ENCODE results near the gene ZNF585A.
"Not testable (repeated sequence)": the region's sequence is repeated elsewhere in the genome, so short reads cannot be mapped to it uniquely, and the experiment has no call there.

The ZNF585A gene

DNA sequence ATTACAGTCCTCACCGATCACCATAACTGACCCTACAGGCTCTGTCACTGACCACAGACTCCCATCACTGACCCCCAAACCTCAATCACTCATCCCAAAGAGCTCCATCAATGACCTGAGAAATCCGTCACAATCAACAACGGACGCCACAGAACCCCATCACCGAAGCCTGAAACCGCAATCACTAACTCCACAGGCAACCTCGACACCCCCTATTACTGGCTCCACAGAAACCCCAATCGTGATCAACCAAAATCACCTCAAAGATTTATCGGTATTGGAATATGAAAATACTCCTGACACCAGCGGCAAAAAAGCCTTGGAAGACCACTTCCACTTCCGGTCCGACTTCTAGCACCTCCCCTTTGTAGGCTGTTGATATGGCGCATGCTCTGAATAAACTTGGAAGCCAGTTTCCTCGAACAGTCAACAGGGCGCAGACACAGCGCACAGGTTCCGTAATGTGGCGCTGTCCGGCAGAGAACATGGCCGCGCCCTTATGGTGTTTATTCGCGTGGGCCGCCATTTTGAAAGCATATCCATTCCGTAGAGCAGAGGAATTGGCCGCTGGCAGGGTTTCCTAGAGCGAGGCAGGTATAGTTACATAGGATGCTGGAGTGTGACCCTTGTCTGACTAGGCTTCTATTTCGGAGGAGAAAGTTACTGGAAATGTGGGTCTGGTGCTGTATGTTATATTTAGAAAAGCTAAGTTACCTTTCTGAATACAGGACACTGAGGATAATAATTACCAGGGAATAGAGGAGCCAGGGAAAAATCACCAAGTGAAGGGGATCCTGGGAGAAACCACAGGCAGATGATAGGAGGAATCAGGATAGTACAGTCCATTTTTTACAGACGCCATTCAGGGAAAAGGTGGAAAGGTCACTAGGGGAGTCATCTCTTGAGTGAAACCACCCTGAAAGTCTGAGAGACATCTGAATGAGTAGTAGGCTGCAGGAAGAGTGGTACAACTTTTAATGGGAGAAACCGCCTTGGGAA is at the start of gene ZNF585A:
ZNF585A (minus strand) TSS at position 328 of the 999 bp plus-strand sequence. CDS start 2,785 bp downstream, outside the sequence.
- DNase-seq = peak; percentile 85

DNA sequence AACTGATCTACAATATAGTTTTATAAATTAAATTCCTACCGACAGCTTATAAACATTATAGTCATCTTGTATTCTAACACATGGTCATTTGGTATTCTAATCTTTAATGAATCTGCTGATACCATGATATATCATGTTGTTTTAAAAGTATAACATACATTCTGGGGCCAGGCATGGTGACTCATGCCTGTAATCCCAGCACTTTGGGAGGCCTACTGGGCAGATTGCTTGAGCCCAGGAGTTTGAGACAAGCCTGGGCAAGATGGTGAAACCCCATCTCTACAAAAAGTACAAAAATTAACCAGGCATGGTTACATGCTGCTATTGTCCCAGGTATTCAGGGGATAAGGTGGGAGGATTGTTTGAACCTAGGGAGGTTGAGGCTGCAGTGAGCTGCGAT is 48.6 kb upstream of the ZNF585A start:
- no peak for DNase-seq

GRCh38 chr19:37220383-37220782 is 47.9 kb upstream of the ZNF585A start:
- no peak for DNase-seq

GRCh38 chr19:37218592-37218935 is 46.1 kb upstream of the ZNF585A start:
- no peak for DNase-seq

GRCh38 chr19:37217775-37218591 is 45.5 kb upstream of the ZNF585A start, which contains the start of gene ZNF383:
TSS of gene ZNF383 (plus strand) at chr19:37218214. CDS start at chr19:37230454, 12,240 bp downstream.
- peak; percentile 81 for DNase-seq

- no peak for DNase-seq
These were observed 44.9 kb upstream of the ZNF585A start for GRCh38 chr19:37217480-37217774.

DNA sequence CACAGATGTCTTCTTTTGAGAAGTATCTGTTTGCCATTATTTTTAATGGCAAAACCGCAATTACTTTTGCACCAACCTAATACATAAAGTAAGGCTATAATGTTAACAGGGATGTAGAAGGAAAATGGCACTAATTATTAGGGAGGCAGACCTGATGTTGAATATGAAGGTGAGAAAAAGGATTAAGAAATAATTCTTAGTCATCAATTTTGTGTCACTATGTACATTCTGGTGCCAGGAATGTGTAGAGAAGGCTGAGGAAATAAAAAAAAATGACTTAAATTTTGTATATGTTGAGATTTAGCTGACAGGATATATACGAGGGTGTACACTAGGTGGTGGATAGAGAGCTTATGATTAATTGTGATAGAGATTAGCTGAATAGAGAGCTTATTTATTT is 25.3 kb upstream of the ZNF585A start:
- DNase-seq = no peak

- not testable (repeated sequence) for DNase-seq
These were observed 24.6 kb upstream of the ZNF585A start for GRCh38 chr19:37197115-37197514.

GRCh38 chr19:37195248-37195647 is 22.8 kb upstream of the ZNF585A start:
- not testable (repeated sequence) for DNase-seq

DNA sequence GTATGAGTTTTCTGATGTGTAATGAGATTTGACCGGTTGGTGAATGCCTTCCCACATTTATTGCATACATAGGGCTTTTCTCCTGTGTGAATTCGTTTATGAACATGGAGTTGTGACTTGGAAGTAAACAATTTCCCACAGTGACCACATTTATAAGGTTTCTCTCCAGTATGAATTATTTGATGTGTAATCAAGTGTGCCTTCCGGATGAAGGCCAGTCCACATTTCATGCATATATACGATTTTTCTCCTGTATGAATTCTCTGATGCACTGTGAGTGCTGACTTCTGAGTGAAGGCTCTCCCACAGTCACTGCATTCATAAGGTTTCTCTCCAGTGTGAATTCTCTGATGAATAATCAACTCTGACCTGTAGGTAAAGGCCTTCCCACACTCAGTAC is 13.6 kb upstream of the ZNF585A start:
- DNase-seq = not testable (repeated sequence)

GRCh38 chr19:37165635-37166034 is 6.9 kb downstream of the ZNF585A start:
- no peak for DNase-seq

DNA sequence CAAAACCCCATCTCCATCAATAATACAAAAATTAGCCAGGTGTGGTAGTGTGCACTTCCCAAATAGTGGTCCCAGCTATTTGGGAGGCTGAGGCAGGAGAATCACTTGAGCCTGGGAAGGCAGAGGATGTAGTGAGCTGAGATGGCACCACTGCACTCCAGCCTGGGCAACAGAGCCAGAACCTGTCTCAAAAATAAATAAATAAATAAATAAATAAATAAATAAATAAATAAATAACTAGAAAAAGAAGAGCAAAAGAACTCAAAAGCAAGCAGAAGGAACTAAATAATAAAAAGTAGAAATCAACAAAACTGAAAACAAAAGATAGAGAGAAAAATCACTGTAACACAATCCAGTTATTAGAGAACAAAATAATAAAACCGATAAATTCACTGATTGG is 12.3 kb downstream of the ZNF585A start:
- no peak for DNase-seq

- DNase-seq = no peak
These were observed 24.3 kb downstream of the ZNF585A start for GRCh38 chr19:37148214-37148613.

- no peak for DNase-seq
These were observed 36.4 kb downstream of the ZNF585A start for GRCh38 chr19:37136111-37136510.

GRCh38 chr19:37128821-37129177 is 43.7 kb downstream of the ZNF585A start:
- no peak for DNase-seq

DNA sequence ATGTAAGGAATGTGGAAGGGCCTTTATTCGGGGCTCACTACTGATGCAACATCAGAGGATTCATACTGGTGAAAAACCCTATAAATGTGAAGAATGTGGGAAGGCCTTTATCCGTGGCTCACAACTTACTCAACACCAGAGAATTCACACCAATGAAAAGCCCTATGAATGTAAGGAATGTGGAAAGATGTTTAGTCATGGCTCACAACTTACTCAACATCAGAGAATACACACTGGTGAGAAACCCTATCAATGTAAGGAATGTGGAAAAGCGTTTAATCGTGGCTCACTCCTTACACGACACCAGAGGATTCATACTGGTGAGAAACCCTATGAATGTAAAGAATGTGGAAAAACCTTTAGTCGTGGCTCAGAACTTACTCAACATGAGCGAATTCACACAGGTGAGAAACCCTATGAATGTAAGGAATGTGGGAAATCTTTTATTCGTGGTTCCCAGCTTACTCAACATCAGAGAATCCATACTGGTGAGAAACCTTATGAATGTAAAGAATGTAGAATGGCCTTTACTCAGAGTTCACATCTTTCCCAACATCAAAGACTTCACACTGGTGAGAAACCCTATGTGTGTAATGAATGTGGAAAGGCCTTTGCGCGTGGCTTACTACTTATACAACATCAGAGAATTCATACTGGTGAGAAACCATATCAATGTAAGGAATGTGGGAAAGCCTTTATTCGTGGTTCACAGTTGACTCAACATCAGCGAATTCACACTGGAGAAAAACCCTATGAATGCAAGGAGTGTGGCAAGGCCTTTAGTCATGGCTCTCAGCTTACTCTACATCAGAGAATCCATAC is 44.3 kb downstream of the ZNF585A start:
- no peak for DNase-seq

DNA sequence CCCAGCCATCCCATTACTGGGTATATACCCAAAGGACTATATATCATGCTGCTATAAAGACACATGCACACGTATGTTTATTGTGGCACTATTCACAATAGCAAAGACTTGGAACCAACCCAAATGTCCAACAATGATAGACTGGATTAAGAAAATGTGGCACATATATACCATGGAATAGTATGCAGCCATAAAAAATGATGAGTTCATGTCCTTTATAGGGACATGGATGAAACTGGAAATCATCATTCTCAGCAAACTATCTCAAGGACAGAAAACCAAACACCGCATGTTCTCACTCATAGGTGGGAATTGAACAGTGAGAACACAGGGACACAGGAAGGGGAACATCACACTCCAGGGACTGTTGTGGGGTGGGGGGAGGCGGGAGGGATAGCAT is 50.4 kb downstream of the ZNF585A start:
- not testable (repeated sequence) for DNase-seq

GRCh38 chr19:37114001-37114400 is 58.5 kb downstream of the ZNF585A start:
- DNase-seq = no peak

DNA sequence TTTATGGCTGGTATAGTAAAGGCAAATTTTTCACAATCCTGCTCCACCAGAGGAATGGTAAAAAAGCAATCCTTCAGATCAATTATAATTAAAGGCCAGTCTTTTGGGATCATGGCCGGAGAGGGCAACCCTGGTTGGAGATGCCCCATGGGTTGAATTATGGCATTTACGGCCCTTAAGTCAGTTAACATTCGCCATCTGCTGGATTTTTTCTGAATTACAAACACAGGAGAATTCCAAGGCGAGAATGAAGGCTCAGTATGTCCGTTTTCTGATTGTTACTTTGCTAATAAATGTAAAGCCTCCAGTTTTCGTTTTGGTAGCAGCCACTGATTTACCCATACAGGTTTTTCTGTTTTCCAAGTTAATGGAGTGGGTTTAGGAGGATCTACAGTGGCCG is 60.7 kb downstream of the ZNF585A start:
- DNase-seq = not testable (repeated sequence)

DNA sequence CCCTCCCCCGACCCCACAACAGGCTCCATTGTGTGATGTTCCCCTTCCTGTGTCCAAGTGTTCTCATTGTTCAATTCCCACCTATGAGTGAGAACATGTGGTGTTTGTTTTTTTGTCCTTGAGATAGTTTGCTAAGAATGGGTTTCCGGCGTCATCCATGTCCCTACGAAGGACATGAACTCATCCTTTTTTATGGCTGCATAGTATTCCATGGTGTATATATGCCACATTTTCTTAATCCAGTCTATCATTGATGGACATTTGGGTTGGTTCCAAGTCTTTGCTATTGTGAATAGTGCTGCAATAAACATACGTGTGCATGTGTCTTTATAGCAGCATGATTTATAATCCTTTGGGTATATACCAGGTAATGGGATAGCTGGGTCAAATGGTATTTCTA is 68.4 kb downstream of the ZNF585A start:
- DNase-seq = not testable (repeated sequence)

- DNase-seq = no peak
These were observed 73.9 kb downstream of the ZNF585A start for GRCh38 chr19:37098570-37098969.

DNA sequence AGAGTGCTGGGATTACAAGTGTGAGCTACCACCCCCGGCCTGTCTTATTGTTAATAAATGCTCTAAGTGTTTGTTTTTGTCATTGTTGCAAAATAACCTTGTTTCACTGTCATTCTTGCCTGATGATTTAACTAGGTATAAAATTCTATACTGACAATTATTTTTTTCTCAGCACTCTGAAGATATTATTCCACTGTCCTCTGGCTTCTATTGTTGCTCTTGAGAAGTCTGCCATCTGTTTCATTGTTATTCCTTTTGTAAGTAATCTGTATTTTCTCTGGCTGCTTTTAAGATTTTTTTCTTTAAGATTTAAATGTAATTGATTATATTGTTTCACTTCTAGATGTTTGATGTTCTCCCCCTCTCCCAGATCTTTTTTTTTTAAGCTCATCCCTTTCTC is 76.6 kb downstream of the ZNF585A start:
- DNase-seq = no peak

All from activated effector memory CD4-positive, alpha-beta T cell treated with Interleukin-2 at 50 U/mL for 16 hours (primary cell).